Measurements from ENCODE around the gene BTF3. TPM values are rescaled to one million over a fixed set of nuclear protein-coding genes. Genes with fewer than 3 reads are reported as not detected.

The BTF3 gene
- total RNA-seq, 4 donors from 2014 or later, result 361 to 435 (median 392) TPM

- no peak for DNase-seq (ENCODE audit: low spot score in 2 of 2)
- no peaks in the 10 kb centered on the region for H3K27me3 ChIP-seq
- no peaks in the 10 kb centered on the region for H3K9me3 ChIP-seq
- TF ChIP-seq CTCF (IDR thresholded peaks at IDR 0.05) (no peak), EP300 (IDR thresholded peaks at IDR 0.05) (no peak), POLR2A (IDR thresholded peaks at IDR 0.05) (no peak)
- peak overlapping the region in 1 of 4 donors; percentile 99 for H3K4me3 ChIP-seq
- peaks cover 0 to 9% (median 0%) of the 10 kb centered on the region in 3 donors for H3K36me3 ChIP-seq
- WGBS, 2 donors, result 48 to 75% methylated on average over 1 of the region's 1 CpG
- peaks cover 0 to 41% (median 20%) of the 10 kb centered on the region in 4 donors for H3K4me1 ChIP-seq
- peak overlapping the region in 1 of 4 donors; percentile 99 for H3K27ac ChIP-seq
These were observed 1.2 kb upstream of the BTF3 start for GRCh38 chr5:73496984-73497457.

GRCh38 chr5:73497497-73498056 is 665 bp upstream of the BTF3 start:
- no peaks in the 10 kb centered on the region for H3K9me3 ChIP-seq
- no peak for TF ChIP-seq EP300 (IDR thresholded peaks at IDR 0.05)
- TF ChIP-seq CTCF (IDR thresholded peaks at IDR 0.05), result no peak
- TF ChIP-seq POLR2A (IDR thresholded peaks at IDR 0.05), result no peak
- H3K27me3 ChIP-seq, result no peaks in the 10 kb centered on the region
- DNase-seq (ENCODE audit: low spot score in 2 of 2), result no peak
- H3K36me3 ChIP-seq, result peaks cover 0 to 15% (median under 1%) of the 10 kb centered on the region in 3 donors
- WGBS, 2 donors, result 47 to 48% methylated on average over 16 of the region's 16 CpGs
- H3K27ac ChIP-seq, result peak overlapping the region; percentile 86 to 99 (median 96)
- H3K4me1 ChIP-seq, result peaks cover 0 to 47% (median 20%) of the 10 kb centered on the region in 4 donors
- H3K4me3 ChIP-seq, result peak overlapping the region; percentile 88 to 99 (median 94)

- Histone ChIP-seq H3K4me1 (peaks cover 0 to 56% (median 20%) of the 10 kb centered on the region in 4 donors), H3K27me3 (no peaks in the 10 kb centered on the region), H3K36me3 (peaks cover 7 to 31% (median 7%) of the 10 kb centered on the region in 3 donors), H3K9me3 (no peaks in the 10 kb centered on the region), H3K4me3 (peak overlapping the region; percentile 88 to 99 (median 94)), H3K27ac (peak overlapping the region; percentile 86 to 99 (median 96))
- no peak for DNase-seq (ENCODE audit: low spot score in 2 of 2)
- no peak for TF ChIP-seq POLR2A (IDR thresholded peaks at IDR 0.05)
- no peak for TF ChIP-seq CTCF (IDR thresholded peaks at IDR 0.05)
- no peak for TF ChIP-seq EP300 (IDR thresholded peaks at IDR 0.05)
- 7% methylated on average over 12 of the region's 12 CpGs for WGBS, 2 donors
These were observed 945 bp downstream of the BTF3 start for GRCh38 chr5:73499187-73499586.

- Histone ChIP-seq H3K4me1 (peaks cover 0 to 56% (median 20%) of the 10 kb centered on the region in 4 donors), H3K27ac (peak overlapping the region in 1 of 4 donors; percentile 99), H3K36me3 (peaks cover 7 to 36% (median 7%) of the 10 kb centered on the region in 3 donors), H3K4me3 (peak overlapping the region in 3 of 4 donors; percentile 91 to 99 (median 97)), H3K9me3 (no peaks in the 10 kb centered on the region), H3K27me3 (no peaks in the 10 kb centered on the region)
- 68 to 74% methylated on average over 2 of the region's 2 CpGs for WGBS, 2 donors
- DNase-seq (ENCODE audit: low spot score in 2 of 2), result no peak
- TF ChIP-seq POLR2A (IDR thresholded peaks at IDR 0.05) (no peak), CTCF (IDR thresholded peaks at IDR 0.05) (no peak), EP300 (IDR thresholded peaks at IDR 0.05) (no peak)
These were observed 1.5 kb downstream of the BTF3 start for GRCh38 chr5:73499756-73500155.

- no peaks in the 10 kb centered on the region for H3K9me3 ChIP-seq
- peaks cover 0 to 56% (median 20%) of the 10 kb centered on the region in 4 donors for H3K4me1 ChIP-seq
- 95 to 98% methylated on average over 2 of the region's 2 CpGs for WGBS, 2 donors
- H3K4me3 ChIP-seq, result no peak overlapping the region
- TF ChIP-seq EP300 (IDR thresholded peaks at IDR 0.05) (no peak), CTCF (IDR thresholded peaks at IDR 0.05) (no peak), POLR2A (IDR thresholded peaks at IDR 0.05) (no peak)
- H3K27ac ChIP-seq, result no peak overlapping the region
- no peaks in the 10 kb centered on the region for H3K27me3 ChIP-seq
- DNase-seq (ENCODE audit: low spot score in 2 of 2), result no peak
- peaks cover 7 to 53% (median 7%) of the 10 kb centered on the region in 3 donors for H3K36me3 ChIP-seq
These were observed 3.2 kb downstream of the BTF3 start for GRCh38 chr5:73501406-73501805.
